SK-N-DZ (cell line): ENCODE measurements around the gene KCP.

Source experiments
- DNase-seq: peaks from one replicate; pipeline ENCODE4 v3.0.0-alpha.2; 2015; ENCODE audit warnings: low spot score

The KCP gene

DNA sequence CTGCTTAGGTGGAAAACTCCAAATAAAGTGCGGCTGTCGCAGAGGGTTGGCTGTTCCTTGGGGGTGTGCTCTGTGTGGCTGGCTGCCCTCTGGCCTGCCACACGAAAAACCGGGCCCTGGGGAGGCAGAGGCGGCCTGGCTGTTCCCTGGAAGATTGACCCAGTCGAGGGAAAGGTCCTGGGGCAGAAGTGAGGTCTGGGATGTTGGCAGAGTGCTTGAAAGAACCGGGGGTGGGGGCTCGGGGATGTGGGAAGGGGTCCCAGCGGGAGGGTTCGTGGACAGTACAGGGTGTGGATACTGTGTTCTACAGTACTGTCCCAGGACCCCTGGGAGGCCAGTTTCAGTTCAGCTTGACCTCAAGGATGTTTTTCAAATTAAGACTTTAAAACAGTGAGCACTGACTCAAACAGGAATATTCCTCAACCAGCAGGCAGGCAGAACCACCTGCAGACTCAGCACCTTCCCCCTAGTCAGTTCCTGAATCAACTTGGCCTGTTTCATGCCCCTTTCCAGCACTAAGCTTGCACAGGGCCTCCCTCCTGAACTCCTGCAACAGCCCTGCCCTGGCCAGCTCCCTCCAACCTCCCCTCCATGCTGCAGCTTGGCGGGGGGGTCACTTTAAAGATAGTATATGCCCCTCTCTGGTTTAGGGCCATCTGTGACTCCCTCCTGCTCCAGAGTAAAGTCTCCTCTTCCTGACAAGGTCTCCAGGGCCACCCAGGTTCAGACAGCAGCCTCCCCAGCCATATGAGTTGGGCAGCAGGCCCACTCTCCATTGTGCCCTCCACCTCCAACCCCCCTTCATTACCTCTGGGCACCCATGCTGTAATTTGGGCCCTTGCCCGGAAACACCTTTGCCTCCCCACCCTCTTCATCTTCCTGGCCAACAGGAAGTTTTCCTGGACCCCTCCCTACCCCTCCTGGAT is 51.0 kb downstream of the KCP start:
- no peak for DNase-seq

DNA sequence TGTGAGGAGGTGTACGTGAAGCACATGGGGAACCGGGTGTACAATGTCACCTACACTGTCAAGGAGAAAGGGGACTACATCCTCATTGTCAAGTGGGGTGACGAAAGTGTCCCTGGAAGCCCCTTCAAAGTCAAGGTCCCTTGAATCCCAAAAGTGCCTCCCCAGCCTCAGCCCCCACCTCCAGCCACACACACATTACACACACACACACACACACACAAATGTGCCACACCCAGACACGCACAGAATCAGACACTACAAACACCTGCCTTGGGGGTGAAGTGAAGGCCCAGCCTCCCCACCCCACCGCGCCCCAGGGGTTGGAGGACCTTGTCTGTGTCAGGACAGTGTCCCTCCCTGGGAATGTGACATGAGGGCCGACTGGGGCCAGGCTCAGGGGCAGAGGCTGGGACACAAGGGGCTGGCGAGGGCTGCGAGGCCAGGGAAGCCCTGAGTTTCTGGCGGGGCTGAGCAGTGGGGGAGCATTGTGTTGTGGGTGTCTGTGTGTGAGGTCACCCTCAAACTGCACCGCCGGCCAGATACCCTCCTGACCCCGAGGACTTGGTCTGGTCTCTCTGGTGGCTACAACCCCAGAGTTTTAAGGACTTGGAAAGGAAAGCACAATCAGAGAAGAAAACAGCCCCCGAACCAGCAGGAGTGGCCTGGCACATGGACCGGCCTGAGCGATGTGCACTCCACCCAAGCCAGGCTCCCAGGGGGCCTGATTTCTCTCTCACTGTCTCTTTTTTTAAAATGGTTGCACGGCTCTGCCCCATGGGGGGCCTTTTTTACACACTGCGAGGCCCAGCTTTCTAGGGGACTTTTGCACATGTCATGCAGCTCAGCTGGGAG is 51.9 kb downstream of the KCP start:
- no peak for DNase-seq

DNA sequence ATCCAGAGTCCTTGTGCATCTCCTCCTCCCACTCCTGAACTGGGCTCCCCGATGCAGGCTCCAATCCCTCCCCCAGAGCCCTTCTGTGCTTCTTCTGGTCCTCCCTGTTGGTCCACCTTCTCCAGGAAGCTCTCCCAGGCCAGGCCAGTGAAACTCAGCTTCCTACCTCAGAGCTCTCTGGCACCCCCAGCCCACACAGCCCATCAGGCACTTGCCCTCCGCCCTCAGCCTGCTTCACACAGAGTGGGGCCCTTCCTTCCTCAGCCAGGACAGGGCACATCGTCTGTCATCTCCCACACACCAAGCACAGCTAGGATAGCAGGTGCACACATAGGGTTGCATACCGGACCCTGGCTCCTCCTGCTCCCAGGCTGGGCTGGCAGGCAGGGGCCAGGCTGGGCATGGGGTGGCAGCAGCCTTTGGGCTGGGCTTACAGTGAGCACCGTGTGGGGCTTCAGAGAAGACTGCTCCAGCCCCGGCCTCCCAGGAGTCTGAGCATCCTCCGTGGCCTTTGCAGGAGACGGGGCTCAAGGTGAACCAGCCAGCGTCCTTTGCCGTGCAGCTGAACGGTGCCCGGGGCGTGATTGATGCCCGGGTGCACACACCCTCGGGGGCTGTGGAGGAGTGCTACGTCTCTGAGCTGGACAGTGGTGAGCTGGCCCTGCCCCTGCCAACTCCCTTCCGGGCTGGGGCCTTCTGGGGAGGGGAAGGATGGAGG is 54.3 kb downstream of the KCP start:
- DNase-seq: no peak

DNA sequence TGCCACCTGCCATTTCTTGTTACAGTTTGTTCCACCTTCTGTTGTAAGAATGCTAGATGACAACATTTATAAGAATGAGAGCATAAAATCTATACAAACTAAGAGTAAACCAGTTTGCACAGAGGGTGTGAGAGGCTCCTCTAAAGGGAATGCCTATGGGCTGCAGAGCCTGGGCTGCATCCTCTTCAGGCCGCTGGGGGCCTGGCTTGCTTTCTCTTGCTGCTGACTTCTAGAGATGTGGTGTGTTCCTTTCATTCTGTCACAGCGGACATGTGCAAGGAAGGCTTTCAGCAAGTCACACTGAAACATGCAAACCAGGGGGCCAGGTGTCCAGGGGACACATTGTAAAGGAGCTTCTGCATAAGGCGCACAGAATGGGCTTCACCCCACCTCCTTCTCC is 55.0 kb downstream of the KCP start:
- no peak for DNase-seq

DNA sequence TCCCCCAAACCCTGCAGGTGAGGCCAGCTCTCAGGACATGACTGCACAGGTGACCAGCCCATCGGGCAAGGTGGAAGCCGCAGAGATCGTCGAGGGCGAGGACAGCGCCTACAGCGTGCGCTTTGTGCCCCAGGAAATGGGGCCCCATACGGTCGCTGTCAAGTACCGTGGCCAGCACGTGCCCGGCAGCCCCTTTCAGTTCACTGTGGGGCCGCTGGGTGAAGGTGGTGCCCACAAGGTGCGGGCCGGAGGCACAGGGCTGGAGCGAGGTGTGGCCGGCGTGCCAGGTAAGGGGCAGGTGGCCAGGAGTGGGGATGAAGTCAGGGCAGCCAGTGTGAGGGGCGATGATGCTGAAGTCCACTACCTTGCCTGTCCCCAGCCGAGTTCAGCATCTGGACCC is 56.1 kb downstream of the KCP start:
- no peak for DNase-seq

DNA sequence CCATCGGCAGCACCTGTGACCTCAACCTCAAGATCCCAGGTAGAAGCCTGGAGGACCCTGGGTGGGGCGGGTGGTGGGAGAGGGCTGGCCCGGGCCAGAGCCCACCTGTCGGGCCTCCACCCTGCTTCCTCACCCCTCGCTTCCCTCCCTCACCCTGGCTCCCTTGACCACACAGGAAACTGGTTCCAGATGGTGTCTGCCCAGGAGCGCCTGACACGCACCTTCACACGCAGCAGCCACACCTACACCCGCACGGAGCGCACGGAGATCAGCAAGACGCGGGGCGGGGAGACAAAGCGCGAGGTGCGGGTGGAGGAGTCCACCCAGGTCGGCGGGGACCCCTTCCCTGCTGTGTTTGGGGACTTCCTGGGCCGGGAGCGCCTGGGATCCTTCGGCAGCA is 56.7 kb downstream of the KCP start:
- DNase-seq: no peak

DNA sequence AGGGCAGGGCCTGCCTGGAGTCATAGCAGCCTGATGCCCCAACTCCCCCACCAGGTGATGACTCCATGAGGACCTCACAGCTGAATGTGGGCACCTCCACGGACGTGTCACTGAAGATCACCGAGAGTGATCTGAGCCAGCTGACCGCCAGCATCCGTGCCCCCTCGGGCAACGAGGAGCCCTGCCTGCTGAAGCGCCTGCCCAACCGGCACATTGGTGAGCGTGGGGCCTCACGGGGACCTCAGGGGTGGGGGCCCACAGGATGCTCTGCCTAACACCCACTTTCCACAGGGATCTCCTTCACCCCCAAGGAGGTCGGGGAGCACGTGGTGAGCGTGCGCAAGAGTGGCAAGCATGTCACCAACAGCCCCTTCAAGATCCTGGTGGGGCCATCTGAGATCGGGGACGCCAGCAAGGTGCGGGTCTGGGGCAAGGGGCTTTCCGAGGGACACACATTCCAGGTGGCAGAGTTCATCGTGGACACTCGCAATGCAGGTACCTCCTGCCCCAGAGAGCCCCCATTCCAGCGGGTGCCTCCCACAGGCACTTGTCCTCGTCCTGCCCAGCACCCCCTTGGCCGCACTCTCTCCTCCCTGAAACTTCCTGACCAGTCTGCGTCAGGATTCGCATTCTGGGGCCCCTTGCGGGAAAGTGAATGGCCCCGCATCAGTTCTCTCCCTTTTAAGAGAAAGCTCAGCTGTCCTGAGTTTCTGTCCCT is 57.8 kb downstream of the KCP start:
- no peak for DNase-seq

DNA sequence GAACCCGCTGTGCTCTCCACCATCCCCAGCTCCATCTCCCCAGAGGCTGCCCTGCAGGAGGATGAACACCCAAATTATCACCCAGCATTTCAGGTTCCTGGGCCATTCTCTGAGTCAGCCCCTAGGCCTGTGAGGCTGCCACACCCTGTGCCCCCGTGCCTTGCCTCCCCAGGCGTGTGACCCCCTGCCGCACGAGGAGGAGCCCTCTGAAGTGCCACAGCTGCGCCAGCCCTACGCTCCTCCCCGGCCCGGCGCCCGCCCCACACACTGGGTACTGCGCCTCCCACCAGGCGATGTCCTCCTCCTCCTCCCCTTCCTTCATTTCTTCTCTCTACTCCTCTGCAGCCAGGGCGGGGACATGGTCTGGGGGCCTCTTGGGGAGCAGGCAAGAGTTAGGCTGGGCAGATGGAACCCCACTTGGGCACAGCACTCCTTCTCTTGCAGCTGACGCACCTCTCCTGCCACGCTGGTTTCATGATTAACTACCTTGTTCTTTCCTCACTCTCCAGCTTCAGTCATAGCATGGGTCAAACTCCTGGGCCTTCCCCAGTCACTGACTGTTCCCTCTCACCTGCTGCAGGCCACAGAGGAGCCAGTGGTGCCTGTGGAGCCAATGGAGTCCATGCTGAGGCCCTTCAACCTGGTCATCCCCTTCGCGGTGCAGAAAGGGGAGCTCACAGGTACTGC is 60.6 kb downstream of the KCP start:
- no peak for DNase-seq

DNA sequence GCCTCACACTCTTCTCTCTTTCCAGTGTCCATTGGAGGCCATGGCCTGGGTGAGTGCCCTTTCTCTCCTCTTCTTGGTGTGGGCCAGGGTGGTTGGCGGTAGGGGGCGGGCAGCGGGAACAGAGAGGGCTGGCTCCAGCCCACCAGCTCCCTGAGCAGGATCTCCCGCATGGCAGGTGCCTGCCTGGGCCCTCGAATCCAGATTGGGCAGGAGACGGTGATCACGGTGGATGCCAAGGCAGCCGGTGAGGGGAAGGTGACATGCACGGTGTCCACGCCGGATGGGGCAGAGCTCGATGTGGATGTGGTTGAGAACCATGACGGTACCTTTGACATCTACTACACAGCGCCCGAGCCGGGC is 61.4 kb downstream of the KCP start:
- DNase-seq: no peak

DNA sequence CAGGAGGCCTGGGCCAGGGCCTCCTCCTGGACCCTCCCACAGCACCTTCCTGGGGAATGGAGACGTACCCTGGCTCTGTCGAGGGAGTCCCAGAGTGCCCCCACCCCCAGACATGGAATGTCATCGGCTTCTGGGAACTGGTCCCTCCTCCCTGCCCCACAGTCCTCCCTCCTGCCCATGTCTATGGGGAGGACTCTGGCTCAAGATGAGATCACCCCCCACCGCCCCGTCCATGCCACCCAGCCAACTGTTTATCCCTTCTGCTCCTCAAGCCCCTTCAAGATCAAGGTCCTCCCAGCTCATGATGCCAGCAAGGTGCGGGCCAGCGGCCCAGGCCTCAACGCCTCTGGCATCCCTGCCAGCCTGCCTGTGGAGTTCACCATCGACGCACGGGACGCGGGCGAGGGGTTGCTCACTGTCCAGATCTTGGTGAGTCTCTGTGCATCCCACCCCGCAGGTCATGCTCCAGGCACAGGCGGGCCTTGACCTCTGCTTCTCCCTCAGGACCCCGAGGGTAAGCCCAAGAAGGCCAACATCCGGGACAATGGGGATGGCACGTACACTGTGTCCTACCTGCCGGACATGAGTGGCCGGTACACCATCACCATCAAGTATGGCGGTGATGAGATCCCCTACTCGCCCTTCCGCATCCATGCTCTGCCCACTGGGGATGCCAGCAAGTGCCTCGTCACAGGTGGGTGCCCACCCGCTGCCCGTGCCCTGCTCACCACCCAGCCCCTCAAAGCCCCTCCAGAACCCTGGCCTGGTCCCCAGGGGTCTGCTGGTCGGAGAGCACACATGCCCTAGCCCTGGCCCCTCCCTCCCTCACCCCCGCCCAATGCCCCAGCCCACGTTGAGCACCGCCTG is 62.0 kb downstream of the KCP start:
- DNase-seq: no peak

DNA sequence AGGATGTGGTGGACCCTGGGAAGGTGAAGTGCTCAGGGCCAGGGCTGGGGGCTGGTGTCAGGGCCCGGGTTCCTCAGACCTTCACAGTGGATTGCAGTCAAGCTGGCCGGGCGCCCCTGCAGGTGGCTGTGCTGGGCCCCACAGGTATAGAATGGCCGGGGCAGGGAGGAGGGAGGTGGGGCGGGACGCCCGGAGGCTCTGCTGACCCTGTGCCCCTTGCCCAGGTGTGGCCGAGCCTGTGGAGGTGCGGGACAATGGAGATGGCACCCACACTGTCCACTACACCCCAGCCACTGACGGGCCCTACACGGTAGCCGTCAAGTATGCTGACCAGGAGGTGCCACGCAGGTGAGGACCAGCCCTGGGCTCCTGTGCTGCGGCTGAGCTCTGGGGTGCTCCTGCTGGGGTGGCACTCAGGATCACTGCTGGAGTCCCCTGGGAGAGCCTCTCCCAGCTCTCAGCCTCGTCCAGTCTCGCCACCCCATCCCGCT is 62.7 kb downstream of the KCP start:
- DNase-seq: no peak

DNA sequence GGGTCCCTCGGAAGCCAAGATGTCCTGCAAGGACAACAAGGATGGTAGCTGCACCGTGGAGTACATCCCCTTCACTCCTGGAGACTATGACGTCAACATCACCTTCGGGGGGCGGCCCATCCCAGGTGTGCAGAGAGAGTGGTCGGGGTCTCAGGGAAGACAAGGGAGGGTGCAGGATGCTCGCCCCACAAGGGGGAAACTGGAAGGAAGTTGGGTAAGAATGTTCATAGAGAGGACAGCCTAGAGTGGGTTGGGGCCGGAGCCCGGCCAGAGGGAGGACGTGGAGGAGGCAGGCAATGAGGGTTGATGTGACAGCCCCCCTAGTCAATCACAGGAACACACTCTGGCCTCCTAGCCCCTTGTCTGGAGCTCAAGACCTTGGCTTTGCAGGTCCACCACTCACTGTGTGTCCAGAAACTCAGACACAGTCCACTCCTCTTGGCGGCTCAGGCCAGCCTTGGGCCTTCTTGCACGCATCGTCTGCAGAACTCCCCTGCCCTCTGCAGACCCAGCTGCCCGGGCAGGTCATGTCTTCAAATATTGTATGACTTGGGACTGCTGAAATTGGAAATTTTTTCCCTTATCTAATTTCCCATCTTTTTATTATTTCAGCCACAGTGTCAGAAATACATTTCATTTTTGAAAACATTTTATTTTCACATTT is 63.6 kb downstream of the KCP start:
- no peak for DNase-seq

DNA sequence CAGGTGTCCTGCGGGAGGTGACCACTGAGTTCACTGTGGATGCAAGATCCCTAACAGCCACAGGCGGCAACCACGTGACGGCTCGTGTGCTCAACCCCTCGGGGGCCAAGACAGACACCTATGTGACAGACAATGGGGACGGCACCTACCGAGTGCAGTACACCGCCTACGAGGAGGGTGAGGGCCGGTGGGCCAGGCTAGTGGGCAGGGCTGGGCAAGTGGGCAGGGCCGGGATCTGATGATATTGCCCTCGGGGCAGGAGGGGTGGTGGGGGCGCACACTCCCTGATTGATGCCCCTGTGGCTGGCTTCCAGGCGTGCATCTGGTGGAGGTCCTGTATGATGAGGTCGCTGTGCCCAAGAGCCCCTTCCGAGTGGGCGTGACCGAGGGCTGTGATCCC is 64.5 kb downstream of the KCP start:
- no peak for DNase-seq

DNA sequence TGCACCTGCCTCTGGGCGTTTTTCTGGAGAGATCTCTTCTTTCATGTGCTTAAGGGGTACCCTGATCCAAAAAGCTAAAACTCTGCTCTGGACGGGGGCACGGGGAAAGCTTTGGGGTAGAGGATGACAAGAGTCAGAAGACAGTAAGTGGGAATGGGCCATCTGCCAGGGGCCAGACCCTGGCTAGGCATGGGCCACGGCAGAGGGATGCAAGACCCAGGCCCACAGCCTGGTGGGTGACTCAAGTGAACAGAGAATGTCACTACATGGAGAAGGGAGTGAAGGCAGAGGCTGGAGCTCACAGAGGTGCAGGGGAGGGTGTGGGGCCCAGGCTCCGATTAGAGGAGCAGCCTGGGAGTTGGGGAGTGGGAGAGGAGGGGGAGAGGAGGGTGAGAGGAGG is 65.0 kb downstream of the KCP start:
- no peak for DNase-seq

DNA sequence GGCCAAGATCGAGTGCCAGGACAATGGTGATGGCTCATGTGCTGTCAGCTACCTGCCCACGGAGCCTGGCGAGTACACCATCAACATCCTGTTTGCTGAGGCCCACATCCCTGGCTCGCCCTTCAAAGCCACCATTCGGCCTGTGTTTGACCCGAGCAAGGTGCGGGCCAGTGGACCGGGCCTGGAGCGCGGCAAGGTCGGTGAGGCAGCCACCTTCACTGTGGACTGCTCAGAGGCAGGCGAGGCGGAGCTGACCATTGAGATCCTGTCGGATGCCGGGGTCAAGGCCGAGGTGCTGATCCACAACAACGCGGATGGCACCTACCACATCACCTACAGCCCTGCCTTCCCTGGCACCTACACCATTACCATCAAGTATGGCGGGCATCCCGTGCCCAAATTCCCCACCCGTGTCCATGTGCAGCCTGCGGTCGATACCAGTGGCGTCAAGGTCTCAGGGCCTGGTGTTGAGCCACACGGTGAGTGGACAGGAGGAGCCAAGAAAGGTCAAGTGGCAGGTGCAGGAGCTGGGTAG is 65.7 kb downstream of the KCP start:
- DNase-seq: no peak

DNA sequence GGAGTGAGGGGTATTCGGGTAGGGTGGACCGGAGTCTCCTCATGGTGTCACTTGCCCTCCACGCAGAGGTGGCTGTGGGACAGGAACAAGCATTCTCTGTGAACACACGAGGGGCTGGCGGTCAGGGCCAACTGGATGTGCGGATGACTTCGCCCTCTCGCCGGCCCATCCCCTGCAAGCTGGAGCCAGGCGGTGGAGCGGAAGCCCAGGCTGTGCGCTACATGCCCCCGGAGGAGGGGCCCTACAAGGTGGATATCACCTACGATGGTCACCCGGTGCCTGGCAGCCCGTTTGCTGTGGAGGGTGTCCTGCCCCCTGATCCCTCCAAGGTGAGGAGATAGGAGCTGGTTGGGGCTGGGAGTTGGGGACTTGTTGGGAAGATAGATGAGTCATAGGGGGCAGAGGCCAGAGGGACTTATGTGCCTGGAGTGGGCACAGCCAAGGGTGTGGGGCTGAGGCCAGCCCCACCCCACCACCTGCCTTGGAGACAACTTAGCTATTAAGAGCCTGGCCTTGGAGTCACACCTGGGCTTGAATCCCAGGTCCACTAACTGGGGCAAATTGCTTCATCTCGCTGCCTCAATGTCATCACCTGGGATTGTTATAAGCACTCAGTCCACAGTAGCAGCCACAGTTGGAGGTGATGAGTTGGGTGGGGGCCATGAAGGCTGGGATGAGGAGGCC is 66.4 kb downstream of the KCP start:
- DNase-seq: no peak

DNA sequence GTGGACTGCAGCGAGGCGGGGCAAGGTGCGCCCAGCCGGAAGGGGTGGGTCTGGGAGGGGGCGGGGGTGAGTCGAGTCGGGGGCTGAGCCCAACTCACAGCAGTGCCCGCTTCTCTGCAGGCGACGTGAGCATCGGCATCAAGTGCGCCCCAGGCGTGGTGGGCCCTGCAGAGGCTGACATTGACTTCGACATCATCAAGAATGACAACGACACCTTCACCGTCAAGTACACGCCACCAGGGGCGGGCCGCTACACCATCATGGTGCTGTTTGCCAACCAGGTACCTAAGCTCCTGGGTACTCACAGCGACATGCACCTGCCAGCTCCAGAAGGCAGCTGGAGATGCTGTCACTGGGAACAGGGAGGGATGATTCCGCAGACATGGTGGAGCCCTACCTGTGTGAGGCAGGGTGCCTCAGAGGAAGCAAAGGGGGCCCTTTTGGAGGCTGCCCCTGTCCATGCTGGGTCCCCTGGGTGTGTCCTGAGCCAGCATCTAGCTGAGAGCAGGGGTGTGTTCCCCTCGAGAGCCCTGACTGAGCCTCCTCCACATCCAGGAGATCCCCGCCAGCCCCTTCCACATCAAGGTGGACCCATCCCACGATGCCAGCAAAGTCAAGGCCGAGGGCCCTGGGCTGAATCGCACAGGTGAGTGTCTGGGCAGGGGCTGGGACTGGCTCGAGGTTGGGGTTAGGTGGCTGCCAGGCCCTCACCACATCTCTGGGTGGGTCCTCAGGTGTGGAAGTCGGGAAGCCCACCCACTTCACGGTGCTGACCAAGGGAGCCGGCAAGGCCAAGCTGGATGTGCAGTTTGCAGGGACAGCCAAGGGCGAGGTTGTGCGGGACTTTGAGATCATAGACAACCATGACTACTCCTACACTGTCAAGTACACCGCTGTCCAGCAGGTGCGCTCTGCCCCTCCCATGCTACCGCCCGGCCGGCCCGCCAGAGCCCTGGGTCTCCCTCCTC is 67.6 kb downstream of the KCP start:
- DNase-seq: no peak
